ENCODE data around the gene HOXB8.

The HOXB8 gene

DNA sequence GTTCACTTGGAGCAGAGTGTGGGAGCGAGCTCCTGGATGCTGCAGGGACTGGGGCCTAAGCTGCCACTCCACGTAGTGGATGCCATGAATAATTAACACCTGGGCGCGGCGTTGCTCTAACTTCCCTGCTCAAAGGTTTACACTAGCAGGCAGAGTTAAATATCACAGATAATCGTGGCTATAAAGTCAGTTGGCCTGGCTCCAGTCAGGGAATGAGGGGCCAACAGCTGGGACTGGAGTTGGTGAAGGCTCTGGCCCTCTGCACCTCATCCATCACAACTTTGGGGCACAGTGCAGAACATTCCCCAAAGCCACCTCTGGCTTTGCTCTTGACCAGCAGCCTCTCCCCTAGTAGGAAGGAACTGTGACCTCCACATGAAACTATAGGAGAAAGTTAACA, 47.9 kb downstream of the HOXB8 start:
- DNase-seq, result no peak

DNA sequence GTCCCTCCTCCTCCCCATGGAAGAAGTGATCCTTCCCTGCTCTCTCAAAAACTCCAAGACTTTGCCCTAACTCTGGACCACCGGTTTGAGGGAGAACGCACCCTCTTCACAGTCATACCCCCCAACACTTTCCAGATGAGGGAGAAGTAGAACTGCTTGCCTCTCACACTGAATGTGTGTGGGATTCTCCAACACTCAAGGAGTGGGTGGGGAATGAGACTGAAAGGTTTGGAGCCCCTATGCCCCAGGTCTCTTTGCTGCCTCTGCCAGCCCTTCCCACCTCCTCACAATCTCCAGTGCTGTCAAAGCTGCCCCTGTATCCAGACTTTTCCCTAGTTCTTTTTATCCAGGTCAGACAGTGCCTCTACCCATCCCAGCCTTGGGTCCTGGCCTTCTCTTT, 48.4 kb downstream of the HOXB8 start:
- DNase-seq, result no peak

DNA sequence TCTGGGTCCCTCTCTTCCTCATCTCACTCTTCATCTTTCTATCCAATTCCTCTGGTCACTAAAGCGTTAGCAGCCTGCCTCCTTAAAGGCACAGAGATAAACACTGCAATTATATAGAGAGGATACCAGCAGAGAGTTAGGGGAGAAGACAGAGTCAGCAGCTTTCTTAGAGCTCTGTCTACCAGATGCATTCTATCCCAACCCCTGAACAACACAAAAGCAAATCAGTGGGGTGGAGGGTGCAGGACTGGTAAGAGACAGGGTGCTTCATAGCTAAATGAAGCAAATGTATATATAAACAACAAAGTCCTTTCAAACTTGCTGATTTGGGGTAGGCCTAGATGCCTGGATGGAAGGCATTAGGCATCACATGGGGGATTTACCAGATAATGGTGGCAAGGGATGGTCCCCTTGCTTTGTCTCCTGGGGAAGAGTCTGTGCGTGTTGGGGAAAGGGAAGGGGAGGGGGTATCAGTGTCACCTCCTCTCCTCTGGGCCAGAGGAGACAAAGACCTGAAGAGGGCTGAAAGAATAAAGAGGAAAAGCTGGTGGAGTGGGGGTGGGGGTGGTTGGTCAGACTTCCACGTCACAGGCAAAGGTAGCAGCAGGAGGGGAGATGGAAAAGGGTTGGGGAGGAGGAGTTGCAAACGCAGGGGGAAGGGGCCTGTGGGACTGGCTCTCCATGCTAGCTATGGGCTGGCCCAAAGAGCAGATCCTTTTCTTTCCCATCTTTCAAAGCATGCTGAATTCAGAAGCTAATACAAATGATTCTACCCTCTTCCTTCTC, 49.0 kb downstream of the HOXB8 start:
- no peak for DNase-seq

GRCh38 chr17:48565022-48565554, 50.0 kb downstream of the HOXB8 start:
- no peak for DNase-seq

DNA sequence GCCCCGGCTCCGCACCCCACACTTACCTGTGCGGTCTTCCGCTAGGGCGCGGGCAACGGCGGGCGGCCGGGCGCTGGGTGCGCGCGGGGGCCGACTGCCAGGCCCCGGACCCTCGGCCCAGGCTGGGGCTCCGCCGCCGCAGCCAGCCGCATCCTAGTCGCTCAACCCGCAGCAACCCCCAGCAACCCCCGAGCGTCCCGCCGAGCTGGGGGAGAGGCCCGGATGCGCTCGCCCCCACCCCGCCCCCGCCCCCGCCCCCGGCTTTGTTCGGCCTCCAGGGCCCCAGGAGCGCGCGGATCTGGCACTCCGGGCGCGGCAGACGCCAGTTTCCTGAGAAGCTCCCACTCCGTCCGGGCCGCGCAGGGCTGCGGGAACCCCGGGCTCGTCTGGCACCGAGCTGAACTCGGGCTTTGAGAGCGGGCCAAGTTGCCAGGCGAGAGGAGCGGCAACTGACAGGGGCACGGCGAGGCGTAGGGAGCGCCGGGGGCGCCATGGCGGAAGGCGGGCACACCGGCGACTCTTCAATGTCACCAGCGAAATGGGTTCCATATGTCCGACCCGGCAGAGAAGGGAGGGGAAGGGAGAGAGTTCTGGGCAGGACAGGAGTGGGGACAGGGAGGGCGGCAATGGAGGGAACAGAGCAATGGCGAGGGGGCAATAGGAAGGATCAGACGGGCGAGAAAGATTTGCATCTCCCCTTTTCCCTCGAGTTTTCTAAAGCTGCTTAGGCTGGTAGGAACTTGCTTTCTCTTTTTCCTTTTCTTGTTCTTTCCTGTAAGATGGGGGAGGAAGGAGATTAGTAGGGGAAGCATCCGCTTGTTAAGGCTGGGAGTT, 50.7 kb downstream of the HOXB8 start:
- no peak for DNase-seq

DNA sequence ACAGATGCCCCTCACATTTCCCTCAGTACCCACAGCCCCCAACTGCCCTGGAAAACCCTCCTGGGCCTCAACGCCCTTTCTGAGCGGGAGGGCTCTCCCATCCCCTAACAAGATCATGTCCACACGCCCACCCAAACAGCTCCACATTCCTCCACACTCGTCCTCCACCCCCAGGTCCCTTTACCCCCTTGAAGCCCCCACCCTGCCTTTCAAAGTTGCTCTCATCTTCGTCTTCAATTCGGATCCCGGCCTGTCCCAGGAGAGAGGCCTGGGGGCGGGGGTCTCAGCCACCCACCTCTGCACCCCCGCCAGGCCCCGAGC, 51.3 kb downstream of the HOXB8 start:
- no peak for DNase-seq

DNA sequence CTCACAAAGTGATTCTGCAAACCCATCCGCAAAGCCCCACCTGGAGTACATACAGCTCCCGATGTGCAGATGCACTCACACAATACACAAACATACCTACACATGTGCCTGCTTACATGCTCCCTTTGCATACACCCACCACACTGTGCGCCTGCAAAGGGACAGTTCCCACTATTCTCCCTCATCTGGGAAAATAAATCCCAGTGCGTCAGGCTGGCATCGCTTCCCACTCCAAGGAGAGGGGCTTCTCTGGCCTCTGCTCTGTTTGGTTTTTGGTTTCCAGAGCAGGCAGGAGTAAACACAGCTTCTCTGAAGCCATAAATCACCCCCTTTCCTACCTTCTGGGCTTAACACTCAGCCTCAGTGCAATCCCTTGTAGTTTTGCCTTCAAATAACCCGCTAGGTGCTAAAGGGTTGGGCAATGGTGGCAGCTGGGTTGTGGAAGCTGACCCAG, 51.7 kb downstream of the HOXB8 start:
- no peak for DNase-seq

DNA sequence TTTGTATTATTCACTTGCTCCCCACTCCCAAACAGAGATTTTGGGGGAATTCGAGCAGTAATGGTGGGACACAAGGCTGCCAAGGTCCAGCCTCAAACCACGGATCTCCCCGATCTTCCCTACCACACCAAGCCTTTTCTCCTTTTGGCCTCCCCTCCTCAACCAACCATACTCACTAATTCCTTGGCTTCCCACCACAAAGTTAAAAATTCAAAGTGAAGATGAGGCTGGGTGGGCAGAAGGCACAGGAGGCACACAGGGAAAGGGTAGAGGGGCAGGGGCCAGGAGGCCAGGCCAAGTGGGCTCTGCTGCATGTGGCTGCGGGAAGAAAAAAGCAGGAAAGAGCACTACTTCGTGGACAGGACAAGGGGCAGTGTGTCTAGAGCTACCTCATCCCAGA, 52.2 kb downstream of the HOXB8 start:
- DNase-seq, result no peak
